ENCODE measurements around the gene AZIN2. TPM values are rescaled to one million over a fixed set of nuclear protein-coding genes. Genes with fewer than 3 reads are reported as not detected.
A peak's percentile ranks its signal among the peaks of the same experiment; 100 is the strongest.

AZIN2 gene
- total and polyA plus RNA-seq, 9 of the 15 experiments (the other 6 are each of a cell fraction or from before 2014, with no cell fraction given) = 0.06 to 0.91 (median 0.42) TPM; not detected in 2

DNA sequence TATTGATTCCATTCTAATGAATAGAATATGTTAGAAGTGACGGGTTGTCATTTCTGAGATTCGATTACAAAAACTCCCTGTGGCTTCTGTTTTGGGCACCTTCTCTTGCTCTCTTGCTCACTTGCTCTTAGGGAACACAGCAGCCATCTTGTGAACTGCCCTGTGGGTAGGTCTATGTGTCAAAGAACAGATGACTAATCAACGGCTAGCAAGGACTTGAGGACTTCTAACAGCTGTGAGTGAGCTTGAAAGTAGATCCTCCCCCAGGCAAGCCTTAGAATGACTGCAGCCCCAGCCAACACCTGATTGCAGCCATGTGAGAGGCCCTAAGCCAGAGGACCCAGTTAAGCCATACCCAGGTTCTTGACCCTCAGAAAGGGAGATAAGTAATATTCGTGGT lies 49.3 kb downstream of the AZIN2 start (continued):
- TF ChIP-seq ZNF740 (CRISPR knock-in tag; IDR thresholded peaks at IDR 0.05) = no peak
- no peak for TF ChIP-seq ZNF740 (tag; IDR thresholded peaks at IDR 0.05)
- TF ChIP-seq DDX20 (tag; IDR thresholded peaks at IDR 0.05; ENCODE audit: low read depth) = no peak
- TF ChIP-seq TRIM24 (IDR thresholded peaks at IDR 0.05) = no peak
- TF ChIP-seq ZNF24 (IDR thresholded peaks at IDR 0.05) = no peak
- TF ChIP-seq KAT2B (IDR thresholded peaks at IDR 0.05; ENCODE audit: low read depth, low read length) = no peak
- 0 out of 2 replicates have a peak, but pooled peaks have one; percentile 50 for TF ChIP-seq CREB3 (tag; conservative IDR thresholded peaks at IDR 0.05; ENCODE audit: low read depth)
- TF ChIP-seq, protein P1, sequence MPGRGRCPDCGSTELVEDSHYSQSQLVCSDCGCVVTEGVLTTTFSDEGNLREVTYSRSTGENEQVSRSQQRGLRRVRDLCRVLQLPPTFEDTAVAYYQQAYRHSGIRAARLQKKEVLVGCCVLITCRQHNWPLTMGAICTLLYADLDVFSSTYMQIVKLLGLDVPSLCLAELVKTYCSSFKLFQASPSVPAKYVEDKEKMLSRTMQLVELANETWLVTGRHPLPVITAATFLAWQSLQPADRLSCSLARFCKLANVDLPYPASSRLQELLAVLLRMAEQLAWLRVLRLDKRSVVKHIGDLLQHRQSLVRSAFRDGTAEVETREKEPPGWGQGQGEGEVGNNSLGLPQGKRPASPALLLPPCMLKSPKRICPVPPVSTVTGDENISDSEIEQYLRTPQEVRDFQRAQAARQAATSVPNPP (IDR thresholded peaks at IDR 0.05; ENCODE audit: borderline replicate concordance, insufficient read depth, insufficient read length) = no peak
- TF ChIP-seq XRCC5 (IDR thresholded peaks at IDR 0.05; ENCODE audit: low read depth, low read length) = no peak
- TF ChIP-seq HMG20B (CRISPR knock-in tag; IDR thresholded peaks at IDR 0.05) = no peak
- TF ChIP-seq, protein P2, sequence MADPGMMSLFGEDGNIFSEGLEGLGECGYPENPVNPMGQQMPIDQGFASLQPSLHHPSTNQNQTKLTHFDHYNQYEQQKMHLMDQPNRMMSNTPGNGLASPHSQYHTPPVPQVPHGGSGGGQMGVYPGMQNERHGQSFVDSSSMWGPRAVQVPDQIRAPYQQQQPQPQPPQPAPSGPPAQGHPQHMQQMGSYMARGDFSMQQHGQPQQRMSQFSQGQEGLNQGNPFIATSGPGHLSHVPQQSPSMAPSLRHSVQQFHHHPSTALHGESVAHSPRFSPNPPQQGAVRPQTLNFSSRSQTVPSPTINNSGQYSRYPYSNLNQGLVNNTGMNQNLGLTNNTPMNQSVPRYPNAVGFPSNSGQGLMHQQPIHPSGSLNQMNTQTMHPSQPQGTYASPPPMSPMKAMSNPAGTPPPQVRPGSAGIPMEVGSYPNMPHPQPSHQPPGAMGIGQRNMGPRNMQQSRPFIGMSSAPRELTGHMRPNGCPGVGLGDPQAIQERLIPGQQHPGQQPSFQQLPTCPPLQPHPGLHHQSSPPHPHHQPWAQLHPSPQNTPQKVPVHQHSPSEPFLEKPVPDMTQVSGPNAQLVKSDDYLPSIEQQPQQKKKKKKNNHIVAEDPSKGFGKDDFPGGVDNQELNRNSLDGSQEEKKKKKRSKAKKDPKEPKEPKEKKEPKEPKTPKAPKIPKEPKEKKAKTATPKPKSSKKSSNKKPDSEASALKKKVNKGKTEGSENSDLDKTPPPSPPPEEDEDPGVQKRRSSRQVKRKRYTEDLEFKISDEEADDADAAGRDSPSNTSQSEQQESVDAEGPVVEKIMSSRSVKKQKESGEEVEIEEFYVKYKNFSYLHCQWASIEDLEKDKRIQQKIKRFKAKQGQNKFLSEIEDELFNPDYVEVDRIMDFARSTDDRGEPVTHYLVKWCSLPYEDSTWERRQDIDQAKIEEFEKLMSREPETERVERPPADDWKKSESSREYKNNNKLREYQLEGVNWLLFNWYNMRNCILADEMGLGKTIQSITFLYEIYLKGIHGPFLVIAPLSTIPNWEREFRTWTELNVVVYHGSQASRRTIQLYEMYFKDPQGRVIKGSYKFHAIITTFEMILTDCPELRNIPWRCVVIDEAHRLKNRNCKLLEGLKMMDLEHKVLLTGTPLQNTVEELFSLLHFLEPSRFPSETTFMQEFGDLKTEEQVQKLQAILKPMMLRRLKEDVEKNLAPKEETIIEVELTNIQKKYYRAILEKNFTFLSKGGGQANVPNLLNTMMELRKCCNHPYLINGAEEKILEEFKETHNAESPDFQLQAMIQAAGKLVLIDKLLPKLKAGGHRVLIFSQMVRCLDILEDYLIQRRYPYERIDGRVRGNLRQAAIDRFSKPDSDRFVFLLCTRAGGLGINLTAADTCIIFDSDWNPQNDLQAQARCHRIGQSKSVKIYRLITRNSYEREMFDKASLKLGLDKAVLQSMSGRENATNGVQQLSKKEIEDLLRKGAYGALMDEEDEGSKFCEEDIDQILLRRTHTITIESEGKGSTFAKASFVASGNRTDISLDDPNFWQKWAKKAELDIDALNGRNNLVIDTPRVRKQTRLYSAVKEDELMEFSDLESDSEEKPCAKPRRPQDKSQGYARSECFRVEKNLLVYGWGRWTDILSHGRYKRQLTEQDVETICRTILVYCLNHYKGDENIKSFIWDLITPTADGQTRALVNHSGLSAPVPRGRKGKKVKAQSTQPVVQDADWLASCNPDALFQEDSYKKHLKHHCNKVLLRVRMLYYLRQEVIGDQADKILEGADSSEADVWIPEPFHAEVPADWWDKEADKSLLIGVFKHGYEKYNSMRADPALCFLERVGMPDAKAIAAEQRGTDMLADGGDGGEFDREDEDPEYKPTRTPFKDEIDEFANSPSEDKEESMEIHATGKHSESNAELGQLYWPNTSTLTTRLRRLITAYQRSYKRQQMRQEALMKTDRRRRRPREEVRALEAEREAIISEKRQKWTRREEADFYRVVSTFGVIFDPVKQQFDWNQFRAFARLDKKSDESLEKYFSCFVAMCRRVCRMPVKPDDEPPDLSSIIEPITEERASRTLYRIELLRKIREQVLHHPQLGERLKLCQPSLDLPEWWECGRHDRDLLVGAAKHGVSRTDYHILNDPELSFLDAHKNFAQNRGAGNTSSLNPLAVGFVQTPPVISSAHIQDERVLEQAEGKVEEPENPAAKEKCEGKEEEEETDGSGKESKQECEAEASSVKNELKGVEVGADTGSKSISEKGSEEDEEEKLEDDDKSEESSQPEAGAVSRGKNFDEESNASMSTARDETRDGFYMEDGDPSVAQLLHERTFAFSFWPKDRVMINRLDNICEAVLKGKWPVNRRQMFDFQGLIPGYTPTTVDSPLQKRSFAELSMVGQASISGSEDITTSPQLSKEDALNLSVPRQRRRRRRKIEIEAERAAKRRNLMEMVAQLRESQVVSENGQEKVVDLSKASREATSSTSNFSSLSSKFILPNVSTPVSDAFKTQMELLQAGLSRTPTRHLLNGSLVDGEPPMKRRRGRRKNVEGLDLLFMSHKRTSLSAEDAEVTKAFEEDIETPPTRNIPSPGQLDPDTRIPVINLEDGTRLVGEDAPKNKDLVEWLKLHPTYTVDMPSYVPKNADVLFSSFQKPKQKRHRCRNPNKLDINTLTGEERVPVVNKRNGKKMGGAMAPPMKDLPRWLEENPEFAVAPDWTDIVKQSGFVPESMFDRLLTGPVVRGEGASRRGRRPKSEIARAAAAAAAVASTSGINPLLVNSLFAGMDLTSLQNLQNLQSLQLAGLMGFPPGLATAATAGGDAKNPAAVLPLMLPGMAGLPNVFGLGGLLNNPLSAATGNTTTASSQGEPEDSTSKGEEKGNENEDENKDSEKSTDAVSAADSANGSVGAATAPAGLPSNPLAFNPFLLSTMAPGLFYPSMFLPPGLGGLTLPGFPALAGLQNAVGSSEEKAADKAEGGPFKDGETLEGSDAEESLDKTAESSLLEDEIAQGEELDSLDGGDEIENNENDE (IDR thresholded peaks at IDR 0.05; ENCODE audit: low read depth, low read length) = no peak
- no peak for TF ChIP-seq ZNF184 (CRISPR knock-in tag; IDR thresholded peaks at IDR 0.05)
- TF ChIP-seq, protein P3, sequence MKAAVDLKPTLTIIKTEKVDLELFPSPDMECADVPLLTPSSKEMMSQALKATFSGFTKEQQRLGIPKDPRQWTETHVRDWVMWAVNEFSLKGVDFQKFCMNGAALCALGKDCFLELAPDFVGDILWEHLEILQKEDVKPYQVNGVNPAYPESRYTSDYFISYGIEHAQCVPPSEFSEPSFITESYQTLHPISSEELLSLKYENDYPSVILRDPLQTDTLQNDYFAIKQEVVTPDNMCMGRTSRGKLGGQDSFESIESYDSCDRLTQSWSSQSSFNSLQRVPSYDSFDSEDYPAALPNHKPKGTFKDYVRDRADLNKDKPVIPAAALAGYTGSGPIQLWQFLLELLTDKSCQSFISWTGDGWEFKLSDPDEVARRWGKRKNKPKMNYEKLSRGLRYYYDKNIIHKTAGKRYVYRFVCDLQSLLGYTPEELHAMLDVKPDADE (conservative IDR thresholded peaks at IDR 0.05; ENCODE audit: control insufficient read depth, low read depth, low read length) = no peak

All from K562 (cell line).